Neuronal stem cell (in vitro differentiated cells): ENCODE results near the gene CARD11.

ENCODE experiments used
- DNase-seq: peaks from one replicate; pipeline ENCODE4 v3.0.0-alpha.2; 2013; ENCODE audit warnings: low spot score
- H2AFZ ChIP-seq: one replicate; pipeline ENCODE4 v1.6.1; 2013; ENCODE audit warnings: mild to moderate bottlenecking, low read length, inconsistent platforms
- H2AK5ac ChIP-seq: 2 replicates; pipeline ENCODE4 v1.6.1; 2013; ENCODE audit warnings: low read depth, mild to moderate bottlenecking, inconsistent platforms, low read length, moderate library complexity, mixed read lengths
- H2BK120ac ChIP-seq: 2 replicates; pipeline ENCODE4 v1.6.1; 2013; ENCODE audit warnings: low read depth, mild to moderate bottlenecking, inconsistent platforms, low read length, moderate library complexity, mixed read lengths
- H2BK12ac ChIP-seq: one replicate; pipeline ENCODE4 v1.6.1; 2013; ENCODE audit warnings: low read length, inconsistent platforms
- H2BK15ac ChIP-seq: 2 replicates; pipeline ENCODE4 v1.6.1; 2013; ENCODE audit warnings: mild to moderate bottlenecking, low read length, inconsistent platforms, mixed read lengths
- H2BK5ac ChIP-seq: one replicate; pipeline ENCODE4 v1.6.1; 2013; ENCODE audit warnings: inconsistent platforms, mild to moderate bottlenecking, low read length, moderate library complexity
- H3K14ac ChIP-seq: one replicate; pipeline ENCODE4 v1.6.1; 2013; ENCODE audit warnings: low read length, inconsistent platforms
- H3K18ac ChIP-seq: 2 replicates; pipeline ENCODE4 v1.6.1; 2013; ENCODE audit warnings: low read length, inconsistent platforms
- H3K23ac ChIP-seq: 2 replicates; pipeline ENCODE4 v1.6.1; 2013; ENCODE audit warnings: low read depth, mild to moderate bottlenecking, mixed read lengths, low read length, inconsistent platforms; ENCODE audit not compliant: poor library complexity
- H3K27ac ChIP-seq: replicated peaks from 3 replicates; pipeline ENCODE4 v1.5.1; 2013; ENCODE audit warnings: low read length, inconsistent platforms
- H3K27me3 ChIP-seq, 3 experiments: 2 replicates each; pipeline ENCODE4 v1.6.1; 2013; ENCODE audit warnings: low read length in 3 of 3, mild to moderate bottlenecking in 2 of 3, inconsistent platforms in 1 of 3, low read depth in 1 of 3, mixed read lengths in 1 of 3, moderate library complexity in 1 of 3; ENCODE audit not compliant: control insufficient read depth in 3 of 3, insufficient read depth in 3 of 3
- H3K36me3 ChIP-seq, 2 donors: replicated peaks in 1 of 2; 2 replicates each; pipeline ENCODE4 v1.6.1; 2013; ENCODE audit warnings: low read length in 2 of 2; ENCODE audit not compliant: control insufficient read depth in 2 of 2, insufficient read depth in 2 of 2
- H3K4ac ChIP-seq: 2 replicates; pipeline ENCODE4 v1.6.1; 2013; ENCODE audit warnings: inconsistent platforms, mild to moderate bottlenecking, low read length, moderate library complexity
- H3K4me1 ChIP-seq, 2 donors: 1 replicate in 1 of 2; 2 replicates in 1 of 2; pipeline ENCODE4 v1.6.1; 2013; ENCODE audit warnings: low read length in 2 of 2, low read depth in 1 of 2; ENCODE audit not compliant: control insufficient read depth in 2 of 2, insufficient read depth in 1 of 2
- H3K4me2 ChIP-seq: one replicate; pipeline ENCODE4 v1.6.1; 2013; ENCODE audit warnings: mild to moderate bottlenecking, low read length, inconsistent platforms; ENCODE audit not compliant: insufficient read depth, poor library complexity, severe bottlenecking
- H3K4me3 ChIP-seq, 2 donors: 2 replicates each; pipeline ENCODE4 v1.5.1; 2013; ENCODE audit warnings: low read length in 2 of 2, mild to moderate bottlenecking in 2 of 2, inconsistent platforms in 1 of 2, moderate library complexity in 1 of 2
- H3K79me1 ChIP-seq: one replicate; pipeline ENCODE4 v1.6.1; 2013; ENCODE audit warnings: low read depth, mild to moderate bottlenecking, inconsistent platforms, low read length, moderate library complexity
- H3K9ac ChIP-seq: one replicate; pipeline ENCODE4 v1.6.1; 2013; ENCODE audit warnings: mild to moderate bottlenecking, low read depth, low read length, inconsistent platforms; ENCODE audit not compliant: poor library complexity
- H3K9me3 ChIP-seq, 2 donors: replicated peaks in 1 of 2; 2 replicates each; pipeline versions ENCODE3 to v1.6.1; 2013; ENCODE audit warnings: low read length in 2 of 2, mild to moderate bottlenecking in 2 of 2, inconsistent platforms in 1 of 2, low read depth in 1 of 2, mixed read lengths in 1 of 2, moderate library complexity in 1 of 2; ENCODE audit not compliant: control insufficient read depth in 2 of 2, insufficient read depth in 1 of 2
- H4K8ac ChIP-seq: one replicate; pipeline ENCODE4 v1.6.1; 2013; ENCODE audit warnings: low read depth, mild to moderate bottlenecking, inconsistent platforms, low read length, moderate library complexity
- H4K91ac ChIP-seq: one replicate; pipeline ENCODE4 v1.6.1; 2013; ENCODE audit warnings: low read length, low read depth, mild to moderate bottlenecking, inconsistent platforms; ENCODE audit not compliant: poor library complexity
- WGBS, 2 donors: extraction: QIAGEN DNeasy Blood & Tissue Kit; methylation state at CpG; one replicate each; pipeline ENCODE4 v1.1.7; 2013; ENCODE audit warnings: missing lambda C conversion rate in 2 of 2, mixed read lengths in 1 of 2; ENCODE audit not compliant: insufficient read length in 2 of 2, insufficient replicate concordance in 1 of 2; ENCODE audit errors: extremely low coverage in 2 of 2; 5-methylcytosine and 5-hydroxymethylcytosine counted together

CARD11 gene

GRCh38 chr7:3069771-3070449 lies 26.2 kb upstream of the CARD11 start:
- Histone ChIP-seq H3K9ac (no peak overlapping the region), H2BK12ac (no peak overlapping the region), H3K23ac (no peak overlapping the region), H2BK5ac (no peak overlapping the region), H3K27ac (no peak overlapping the region), H3K79me1 (no peaks in the 10 kb centered on the region), H3K14ac (no peak overlapping the region), H3K27me3 (peaks cover 0 to 4% (median 0%) of the 10 kb centered on the region in 3 experiments), H3K18ac (no peak overlapping the region), H3K4me2 (no peak overlapping the region), H3K9me3 (no peaks in the 10 kb centered on the region), H3K36me3 (no peaks in the 10 kb centered on the region), H3K4me1 (peaks cover 0 to 5% of the 10 kb centered on the region in 2 donors), H4K91ac (no peak overlapping the region), H2BK15ac (no peak overlapping the region), H2BK120ac (no peak overlapping the region), H4K8ac (no peak overlapping the region), H3K4ac (no peak overlapping the region), H2AK5ac (no peak overlapping the region), H3K4me3 (no peak overlapping the region), H2AFZ (peak overlapping the region; percentile 23)
- WGBS, 2 donors: no CpG with 5 or more reads among the region's 10 CpGs
- DNase-seq: no peak

GRCh38 chr7:3068530-3068929 lies 24.9 kb upstream of the CARD11 start:
- Histone ChIP-seq H4K8ac (no peak overlapping the region), H3K18ac (no peak overlapping the region), H2BK15ac (no peak overlapping the region)

GRCh38 chr7:3067606-3068380 lies 24.1 kb upstream of the CARD11 start:
- Histone ChIP-seq H4K91ac (no peak overlapping the region), H2BK5ac (no peak overlapping the region), H3K27me3 (no peaks in the 10 kb centered on the region), H3K14ac (no peak overlapping the region), H2BK120ac (no peak overlapping the region), H3K9ac (no peak overlapping the region), H3K79me1 (no peaks in the 10 kb centered on the region), H3K36me3 (no peaks in the 10 kb centered on the region), H3K9me3 (no peaks in the 10 kb centered on the region), H3K27ac (no peak overlapping the region), H2BK15ac (no peak overlapping the region), H3K18ac (no peak overlapping the region), H3K4me2 (no peak overlapping the region), H2BK12ac (no peak overlapping the region), H3K4ac (no peak overlapping the region), H4K8ac (no peak overlapping the region), H3K4me1 (no peaks in the 10 kb centered on the region), H3K23ac (no peak overlapping the region), H2AK5ac (no peak overlapping the region), H3K4me3 (no peak overlapping the region), H2AFZ (no peak overlapping the region)
- no CpG with 5 or more reads among the region's 2 CpGs for WGBS, 2 donors
- no peak for DNase-seq

More at GRCh38 chr7:3068530-3068929, 24.9 kb upstream of the CARD11 start:
- Histone ChIP-seq H2AFZ (no peak overlapping the region), H3K79me1 (no peaks in the 10 kb centered on the region), H3K27ac (no peak overlapping the region), H3K4me3 (no peak overlapping the region), H3K14ac (no peak overlapping the region), H3K23ac (no peak overlapping the region), H3K27me3 (no peaks in the 10 kb centered on the region), H2BK120ac (no peak overlapping the region), H4K91ac (no peak overlapping the region), H3K36me3 (no peaks in the 10 kb centered on the region), H2BK5ac (no peak overlapping the region), H3K9me3 (no peaks in the 10 kb centered on the region), H3K9ac (no peak overlapping the region), H3K4ac (no peak overlapping the region), H3K4me1 (peaks cover 0 to 4% of the 10 kb centered on the region in 2 donors), H3K4me2 (no peak overlapping the region), H2BK12ac (no peak overlapping the region), H2AK5ac (no peak overlapping the region)
- DNase-seq: no peak
- WGBS, 2 donors: no CpG with 5 or more reads among the region's 4 CpGs

- Histone ChIP-seq H4K91ac (no peak overlapping the region), H3K79me1 (no peaks in the 10 kb centered on the region), H3K27ac (no peak overlapping the region), H3K14ac (no peak overlapping the region), H3K4me2 (no peak overlapping the region), H3K9ac (no peak overlapping the region), H2BK12ac (no peak overlapping the region), H3K18ac (no peak overlapping the region), H2BK15ac (no peak overlapping the region), H2BK120ac (no peak overlapping the region), H4K8ac (no peak overlapping the region), H3K9me3 (no peaks in the 10 kb centered on the region), H2AK5ac (no peak overlapping the region), H3K4me3 (no peak overlapping the region), H2BK5ac (no peak overlapping the region), H3K4me1 (no peaks in the 10 kb centered on the region), H3K4ac (no peak overlapping the region), H3K27me3 (no peaks in the 10 kb centered on the region), H3K23ac (no peak overlapping the region), H2AFZ (no peak overlapping the region), H3K36me3 (no peaks in the 10 kb centered on the region)
- DNase-seq: no peak
- no CpG with 5 or more reads among the region's 3 CpGs for WGBS, 2 donors
Observed at GRCh38 chr7:3067193-3067592, 23.5 kb upstream of the CARD11 start.
